Stimulated activated CD4-positive, alpha-beta T cell treated with anti-CD3 and anti-CD28 coated beads, Interleukin-1b, Interleukin-23, amount 100 ng/mL, for 1 hour (primary cell): ENCODE results near the gene SLC6A9.

Experiments used
- DNase-seq, 2 donors: peaks; one replicate each; pipeline ENCODE4 v3.0.0-alpha.2; 2020; ENCODE audit warnings: low read depth in 2 of 2

Gene SLC6A9

GRCh38 chr1:44048532-44049215 is 17.4 kb upstream of the SLC6A9 start:
- DNase-seq: no peak

- no peak for DNase-seq
Observed at GRCh38 chr1:44047131-44047530, 15.9 kb upstream of the SLC6A9 start.

GRCh38 chr1:44045064-44045463 is 13.8 kb upstream of the SLC6A9 start:
- DNase-seq: no peak

- no peak for DNase-seq
Observed at GRCh38 chr1:44044071-44044801, 13.0 kb upstream of the SLC6A9 start.

GRCh38 chr1:44043176-44044070 is 12.2 kb upstream of the SLC6A9 start:
- DNase-seq: no peak

GRCh38 chr1:44040846-44041245 is 9.6 kb upstream of the SLC6A9 start:
- no peak for DNase-seq

- no peak for DNase-seq
Observed at GRCh38 chr1:44040418-44040817, 9.2 kb upstream of the SLC6A9 start.

GRCh38 chr1:44038876-44039657 is 7.8 kb upstream of the SLC6A9 start:
- DNase-seq: no peak

- DNase-seq: no peak
Observed at GRCh38 chr1:44037154-44037553, 5.9 kb upstream of the SLC6A9 start.

- DNase-seq: peak; percentile 36 to 39
Observed at GRCh38 chr1:44036409-44037139, 5.3 kb upstream of the SLC6A9 start.

- no peak for DNase-seq
Observed at GRCh38 chr1:44035726-44036408, 4.6 kb upstream of the SLC6A9 start.

GRCh38 chr1:44034976-44035716 is 3.9 kb upstream of the SLC6A9 start:
- DNase-seq: no peak

- DNase-seq: no peak
Observed at GRCh38 chr1:44034423-44034822, 3.2 kb upstream of the SLC6A9 start.

GRCh38 chr1:44033756-44034155 is 2.5 kb upstream of the SLC6A9 start:
- no peak for DNase-seq

GRCh38 chr1:44033041-44033575 is 1.8 kb upstream of the SLC6A9 start:
- DNase-seq: no peak

GRCh38 chr1:44032170-44032790 is 1.0 kb upstream of the SLC6A9 start:
- DNase-seq: no peak

GRCh38 chr1:44030605-44031251 is 534 bp downstream of the SLC6A9 start:
- DNase-seq: peak in 1 of 2 donors; percentile 21

- DNase-seq: peak; percentile 55 to 85
Observed at GRCh38 chr1:44029911-44030604, 1.2 kb downstream of the SLC6A9 start.
